ENCODE data around the gene ST3GAL3.

- TF ChIP-seq EZH2 (IDR thresholded peaks at IDR 0.05; ENCODE audit: borderline replicate concordance, low read depth, low read length, severe bottlenecking) (no peak), POLR2A (IDR thresholded peaks at IDR 0.05; ENCODE audit: low read depth, low read length) (no peak), CTCF (IDR thresholded peaks at IDR 0.05; ENCODE audit: extremely low read depth in 1 of 2, insufficient read depth in 1 of 2, low read depth in 1 of 2, low read length in 2 of 2) (peak; percentile 78 to 86)
Observed at GRCh38 chr1:43763497-43763973, 56.2 kb downstream of the ST3GAL3 start.
